KMS-11 (cell line): Measurements from ENCODE around the gene CBY2.

Source experiments
- H2AFZ ChIP-seq: fragments of 200-600 bp; sonication (generic); 2 replicates; pipeline ENCODE4 v1.6.1; 2016; ENCODE audit warnings: antibody characterized with exemption, mixed run types, low read depth
- H3K27ac ChIP-seq: fragments of 200-600 bp; sonication (generic); 2 replicates; pipeline ENCODE4 v1.6.1; 2016; ENCODE audit warnings: mild to moderate bottlenecking, mixed run types
- H3K27me3 ChIP-seq: fragments of 200-600 bp; sonication (generic); 2 replicates; pipeline ENCODE4 v1.6.1; 2017; ENCODE audit warnings: mild to moderate bottlenecking, low read depth, mixed run types, moderate library complexity; ENCODE audit not compliant: insufficient read depth
- H3K36me3 ChIP-seq: fragments of 200-600 bp; sonication (generic); 2 replicates; pipeline ENCODE4 v1.6.1; 2017; ENCODE audit warnings: mild to moderate bottlenecking, mixed run types; ENCODE audit not compliant: insufficient read depth
- H3K4me1 ChIP-seq: fragments of 200-600 bp; sonication (generic); 2 replicates; pipeline ENCODE4 v1.6.1; 2016; ENCODE audit warnings: mild to moderate bottlenecking, low read depth, mixed run types; ENCODE audit not compliant: poor library complexity, severe bottlenecking
- H3K4me2 ChIP-seq: fragments of 200-600 bp; sonication (generic); 2 replicates; pipeline ENCODE4 v1.7.0; 2016; ENCODE audit warnings: mild to moderate bottlenecking, mixed run types
- H3K4me3 ChIP-seq: fragments of 200-600 bp; sonication (generic); IDR thresholded peaks from 2 replicates; pipeline ENCODE4 v1.6.1; 2017; ENCODE audit warnings: low read depth, low read length, mixed read lengths; ENCODE audit not compliant: insufficient read depth
- H3K79me2 ChIP-seq: fragments of 200-600 bp; sonication (generic); 2 replicates; pipeline ENCODE4 v1.6.1; 2016; ENCODE audit warnings: low read depth, mixed run types; ENCODE audit not compliant: insufficient read depth
- H3K9ac ChIP-seq: fragments of 200-600 bp; sonication (generic); 2 replicates; pipeline ENCODE4 v1.6.1; 2016; ENCODE audit warnings: mild to moderate bottlenecking, mixed run types
- H4K20me1 ChIP-seq: fragments of 200-600 bp; sonication (generic); 2 replicates; pipeline ENCODE4 v1.6.1; 2016; ENCODE audit warnings: mild to moderate bottlenecking, mixed run types; ENCODE audit not compliant: insufficient read depth
- CTCF ChIP-seq: fragments of 200-600 bp; sonication (generic); conservative IDR thresholded peaks from 2 replicates; pipeline ENCODE4 v1.6.1; 2017; ENCODE audit warnings: low read depth, mild to moderate bottlenecking, antibody characterized with exemption, low read length, moderate library complexity, mixed read lengths

CBY2 gene

DNA sequence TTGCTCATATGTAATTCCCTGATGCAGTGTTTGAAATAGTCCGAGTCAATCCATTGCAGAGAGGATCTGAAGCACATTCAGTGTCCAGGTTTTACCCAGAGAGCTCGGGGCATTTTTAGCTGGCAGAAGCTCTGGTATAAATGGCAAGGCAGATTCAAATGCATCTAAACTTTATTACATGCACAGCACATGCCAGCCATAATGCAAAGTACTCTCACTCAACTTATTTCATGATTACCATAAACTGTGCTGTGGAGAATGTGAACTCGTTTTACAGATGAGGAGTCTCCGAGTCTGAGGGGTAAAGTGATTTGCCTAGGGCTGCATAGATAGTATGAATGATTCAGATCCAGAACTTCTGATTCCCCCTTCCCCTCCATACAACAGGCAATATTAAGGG is 13.5 kb upstream of the CBY2 start:
- H3K4me2 ChIP-seq: no peak overlapping the region
- H3K79me2 ChIP-seq: no peaks in the 10 kb centered on the region
- H3K27me3 ChIP-seq: no peaks in the 10 kb centered on the region

GRCh38 chr13:45690636-45691035 is 11.5 kb upstream of the CBY2 start:
- Histone ChIP-seq H3K4me2 (no peak overlapping the region), H3K27ac (no peak overlapping the region), H3K4me1 (peaks cover 20% of the 10 kb centered on the region), H2AFZ (no peak overlapping the region), H3K79me2 (no peaks in the 10 kb centered on the region), H3K36me3 (no peaks in the 10 kb centered on the region), H3K4me3 (no peak overlapping the region), H3K27me3 (no peaks in the 10 kb centered on the region), H3K9ac (no peak overlapping the region), H4K20me1 (no peaks in the 10 kb centered on the region)
- no peak for TF ChIP-seq CTCF

More for the DNA sequence above, 13.5 kb upstream of the CBY2 start:
- TF ChIP-seq CTCF: no peak
- H3K9ac ChIP-seq: no peak overlapping the region
- no peaks in the 10 kb centered on the region for H4K20me1 ChIP-seq
- H3K36me3 ChIP-seq: no peaks in the 10 kb centered on the region
- no peak overlapping the region for H2AFZ ChIP-seq
- H3K27ac ChIP-seq: no peak overlapping the region
- H3K4me3 ChIP-seq: no peak overlapping the region
- no peaks in the 10 kb centered on the region for H3K4me1 ChIP-seq

DNA sequence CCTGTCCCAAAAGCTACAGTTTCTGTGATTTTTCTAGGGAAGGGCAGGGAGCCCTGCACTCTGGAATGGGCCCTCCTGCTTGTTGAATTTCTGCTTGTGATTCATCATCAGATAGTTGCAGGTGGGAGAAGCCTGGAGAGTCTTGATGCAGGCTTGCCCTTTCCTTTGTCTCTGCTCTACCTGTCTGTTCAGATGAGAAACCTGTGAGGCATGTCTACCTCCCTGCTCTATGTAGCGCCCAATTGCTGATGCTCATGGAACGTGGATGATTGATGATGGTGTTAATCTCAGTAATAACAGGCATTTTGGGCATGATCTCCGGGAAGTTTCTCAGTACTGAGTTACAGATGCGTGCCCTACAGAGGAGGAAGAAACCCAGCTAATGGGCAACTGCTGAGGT is 10.9 kb upstream of the CBY2 start:
- Histone ChIP-seq H4K20me1 (no peaks in the 10 kb centered on the region), H2AFZ (no peak overlapping the region), H3K36me3 (no peaks in the 10 kb centered on the region), H3K27me3 (no peaks in the 10 kb centered on the region), H3K4me1 (peaks cover 26% of the 10 kb centered on the region), H3K4me3 (no peak overlapping the region), H3K4me2 (no peak overlapping the region), H3K9ac (no peak overlapping the region), H3K27ac (no peak overlapping the region), H3K79me2 (peaks cover 2% of the 10 kb centered on the region; the same call in 1 of the 2 replicates)
- no peak for TF ChIP-seq CTCF

DNA sequence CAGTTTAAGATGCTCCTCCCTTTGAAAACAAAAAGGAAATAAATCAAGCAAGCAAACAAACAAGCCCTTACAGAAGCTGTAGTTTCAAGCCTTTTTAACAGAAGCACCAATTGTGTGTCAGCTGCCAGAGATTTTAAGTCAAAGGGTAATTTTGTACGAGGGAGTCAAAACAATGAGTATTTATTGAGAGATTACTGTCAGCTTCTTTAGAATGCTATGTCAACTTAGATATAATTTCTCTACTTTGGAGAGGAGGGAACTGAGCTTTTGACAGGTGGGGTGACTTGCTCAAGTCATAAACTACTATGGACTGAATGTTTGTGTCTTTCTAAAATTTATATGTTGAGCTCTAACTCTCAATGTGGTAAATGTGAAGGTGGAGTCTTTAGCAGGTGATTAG is 10.5 kb upstream of the CBY2 start:
- no peak overlapping the region for H3K4me2 ChIP-seq

More for the DNA sequence above, 10.5 kb upstream of the CBY2 start:
- H3K4me3 ChIP-seq: no peak overlapping the region
- H3K27me3 ChIP-seq: no peaks in the 10 kb centered on the region
- H3K27ac ChIP-seq: no peak overlapping the region
- no peaks in the 10 kb centered on the region for H3K36me3 ChIP-seq
- H3K9ac ChIP-seq: no peak overlapping the region
- H3K79me2 ChIP-seq: peaks cover 6% of the 10 kb centered on the region; the same call in 1 of the 2 replicates
- TF ChIP-seq CTCF: no peak
- no peaks in the 10 kb centered on the region for H4K20me1 ChIP-seq
- H3K4me1 ChIP-seq: peaks cover 30% of the 10 kb centered on the region
- no peak overlapping the region for H2AFZ ChIP-seq
